ENCODE results near the gene ZBTB46.
"Not testable (repeated sequence)": the region's sequence is repeated elsewhere in the genome, so short reads cannot be mapped to it uniquely, and the experiment has no call there.

The ZBTB46 gene

DNA sequence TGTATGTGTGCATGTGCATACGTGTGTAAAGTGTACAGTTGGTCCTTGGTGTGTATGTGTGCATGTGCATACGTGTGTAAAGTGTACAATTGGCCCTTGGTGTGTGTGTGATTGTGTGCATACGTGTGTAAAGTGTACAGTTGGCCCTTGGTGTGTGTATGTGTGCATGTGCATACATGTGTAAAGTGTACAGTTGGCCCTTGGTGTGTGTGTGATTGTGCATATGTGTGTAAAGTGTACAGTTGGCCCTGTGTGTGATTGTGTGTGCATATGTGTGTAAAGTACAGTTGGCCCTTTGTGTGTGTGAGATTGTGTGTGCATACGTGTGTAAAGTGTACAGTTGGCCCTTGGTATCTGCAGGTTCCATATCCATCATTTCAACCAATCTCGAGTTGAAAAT, 99.7 kb downstream of the ZBTB46 start:
- Histone ChIP-seq H3K4me1 (ENCODE audit: control insufficient read depth in 5 of 5, insufficient read depth in 5 of 5, low read length in 5 of 5) (peaks cover 0 to 10% (median 3%) of the 10 kb centered on the region in 5 donors), H3K4me3 (ENCODE audit: low read depth in 1 of 5, low read length in 5 of 5) (no peak overlapping the region), H3K9me3 (ENCODE audit: control insufficient read depth in 5 of 5, low read length in 5 of 5) (no peaks in the 10 kb centered on the region), H3K9ac (ENCODE audit: low read length in 5 of 5) (no peak overlapping the region), H3K27ac (ENCODE audit: low read depth, low read length) (no peak overlapping the region), H3K36me3 (ENCODE audit: control insufficient read depth in 5 of 5, insufficient read depth in 5 of 5, low read length in 5 of 5) (peaks cover 0 to 56% (median 33%) of the 10 kb centered on the region in 5 donors), H3K27me3 (ENCODE audit: control insufficient read depth in 5 of 5, insufficient read depth in 4 of 5, low read length in 5 of 5) (no peaks in the 10 kb centered on the region)

GRCh38 chr20:63730189-63730733, 100.8 kb downstream of the ZBTB46 start:
- H3K9ac ChIP-seq (ENCODE audit: low read length in 5 of 5); H3K27ac ChIP-seq (ENCODE audit: low read depth, low read length): not testable (repeated sequence)
- peaks cover 0 to 44% (median 25%) of the 10 kb centered on the region in 5 donors for H3K36me3 ChIP-seq (ENCODE audit: control insufficient read depth in 5 of 5, insufficient read depth in 5 of 5, low read length in 5 of 5)

GRCh38 chr20:63722967-63723622, 108.0 kb downstream of the ZBTB46 start:
- not testable (repeated sequence) for H3K9ac ChIP-seq (ENCODE audit: low read length in 5 of 5); H3K4me3 ChIP-seq (ENCODE audit: low read depth in 1 of 5, low read length in 5 of 5); H3K4me1 ChIP-seq (ENCODE audit: control insufficient read depth in 5 of 5, insufficient read depth in 5 of 5, low read length in 5 of 5); H3K27me3 ChIP-seq (ENCODE audit: control insufficient read depth in 5 of 5, insufficient read depth in 4 of 5, low read length in 5 of 5); H3K27ac ChIP-seq (ENCODE audit: low read depth, low read length)
- peaks cover 0 to 12% (median 9%) of the 10 kb centered on the region in 5 donors for H3K9me3 ChIP-seq (ENCODE audit: control insufficient read depth in 5 of 5, low read length in 5 of 5)
- H3K36me3 ChIP-seq (ENCODE audit: control insufficient read depth in 5 of 5, insufficient read depth in 5 of 5, low read length in 5 of 5): peaks cover 6 to 25% (median 16%) of the 10 kb centered on the region in 5 donors

More at GRCh38 chr20:63730189-63730733, 100.8 kb downstream of the ZBTB46 start:
- H3K4me1 ChIP-seq (ENCODE audit: control insufficient read depth in 5 of 5, insufficient read depth in 5 of 5, low read length in 5 of 5); H3K27me3 ChIP-seq (ENCODE audit: control insufficient read depth in 5 of 5, insufficient read depth in 4 of 5, low read length in 5 of 5); H3K4me3 ChIP-seq (ENCODE audit: low read depth in 1 of 5, low read length in 5 of 5); H3K9me3 ChIP-seq (ENCODE audit: control insufficient read depth in 5 of 5, low read length in 5 of 5): not testable (repeated sequence)

- peaks cover 6 to 39% (median 26%) of the 10 kb centered on the region in 5 donors for H3K36me3 ChIP-seq (ENCODE audit: control insufficient read depth in 5 of 5, insufficient read depth in 5 of 5, low read length in 5 of 5)
- H3K27ac ChIP-seq (ENCODE audit: low read depth, low read length): no peak overlapping the region
- no peak overlapping the region for H3K9ac ChIP-seq (ENCODE audit: low read length in 5 of 5)
- no peak overlapping the region for H3K4me3 ChIP-seq (ENCODE audit: low read depth in 1 of 5, low read length in 5 of 5)
- no peaks in the 10 kb centered on the region for H3K27me3 ChIP-seq (ENCODE audit: control insufficient read depth in 5 of 5, insufficient read depth in 4 of 5, low read length in 5 of 5)
- no peaks in the 10 kb centered on the region for H3K4me1 ChIP-seq (ENCODE audit: control insufficient read depth in 5 of 5, insufficient read depth in 5 of 5, low read length in 5 of 5)
- peaks cover 0 to 15% (median 9%) of the 10 kb centered on the region in 5 donors for H3K9me3 ChIP-seq (ENCODE audit: control insufficient read depth in 5 of 5, low read length in 5 of 5)
Observed at GRCh38 chr20:63718996-63719395, 112.1 kb downstream of the ZBTB46 start.

DNA sequence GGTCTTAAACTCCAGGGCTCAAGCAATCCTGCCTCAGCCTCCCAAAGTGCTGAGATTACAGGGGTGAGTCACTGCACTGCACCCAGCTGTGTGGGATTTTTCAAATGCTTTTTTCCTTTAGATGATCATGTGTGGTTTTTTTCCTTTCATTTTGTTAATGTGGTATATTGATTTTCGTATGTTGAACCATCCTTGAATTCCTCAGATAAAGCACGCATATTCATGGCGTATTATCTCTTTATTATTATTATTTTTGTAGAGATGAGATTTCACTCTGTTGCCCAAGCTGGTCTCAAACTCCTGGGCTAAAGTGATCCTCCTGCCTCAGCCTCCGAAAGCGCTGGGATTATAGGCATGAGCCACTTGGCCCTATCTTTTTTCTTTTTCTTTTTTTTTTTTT, 116.2 kb downstream of the ZBTB46 start:
- H3K4me3 ChIP-seq (ENCODE audit: low read depth in 1 of 5, low read length in 5 of 5): no peak overlapping the region
- H3K27me3 ChIP-seq (ENCODE audit: control insufficient read depth in 5 of 5, insufficient read depth in 4 of 5, low read length in 5 of 5): no peaks in the 10 kb centered on the region
- H3K9ac ChIP-seq (ENCODE audit: low read length in 5 of 5): no peak overlapping the region
- H3K4me1 ChIP-seq (ENCODE audit: control insufficient read depth in 5 of 5, insufficient read depth in 5 of 5, low read length in 5 of 5): peaks cover 0 to 4% (median 0%) of the 10 kb centered on the region in 5 donors
- H3K36me3 ChIP-seq (ENCODE audit: control insufficient read depth in 5 of 5, insufficient read depth in 5 of 5, low read length in 5 of 5): peaks cover 12 to 48% (median 23%) of the 10 kb centered on the region in 5 donors
- H3K27ac ChIP-seq (ENCODE audit: low read depth, low read length): no peak overlapping the region
- peaks cover 0 to 15% (median 9%) of the 10 kb centered on the region in 5 donors for H3K9me3 ChIP-seq (ENCODE audit: control insufficient read depth in 5 of 5, low read length in 5 of 5)

DNA sequence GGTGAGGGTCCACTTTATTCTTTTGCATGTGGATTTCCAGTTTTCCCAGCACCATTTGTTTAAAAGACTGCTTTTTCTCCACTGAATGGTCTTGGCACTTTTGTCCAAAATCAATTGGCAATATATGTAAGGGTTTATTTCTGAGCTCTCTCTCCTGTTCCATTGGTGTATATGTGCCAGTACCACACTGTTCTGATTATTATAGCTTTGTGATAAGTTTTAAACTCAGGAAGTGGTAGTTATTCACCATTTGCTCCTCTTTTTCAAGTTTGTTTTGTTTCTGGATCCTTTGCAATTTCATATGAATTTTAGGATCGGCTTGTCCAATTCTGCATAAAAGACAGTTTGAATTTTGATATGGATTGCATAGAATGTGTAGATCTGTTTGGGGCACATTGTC, 118.9 kb downstream of the ZBTB46 start:
- no peak overlapping the region for H3K27ac ChIP-seq (ENCODE audit: low read depth, low read length)
- H3K9ac ChIP-seq (ENCODE audit: low read length in 5 of 5): no peak overlapping the region
- peaks cover 0 to 11% (median 3%) of the 10 kb centered on the region in 5 donors for H3K9me3 ChIP-seq (ENCODE audit: control insufficient read depth in 5 of 5, low read length in 5 of 5)
- peaks cover 6 to 17% (median 16%) of the 10 kb centered on the region in 5 donors for H3K4me1 ChIP-seq (ENCODE audit: control insufficient read depth in 5 of 5, insufficient read depth in 5 of 5, low read length in 5 of 5)
- H3K36me3 ChIP-seq (ENCODE audit: control insufficient read depth in 5 of 5, insufficient read depth in 5 of 5, low read length in 5 of 5): peaks cover 7 to 38% (median 15%) of the 10 kb centered on the region in 5 donors
- no peaks in the 10 kb centered on the region for H3K27me3 ChIP-seq (ENCODE audit: control insufficient read depth in 5 of 5, insufficient read depth in 4 of 5, low read length in 5 of 5)
- no peak overlapping the region for H3K4me3 ChIP-seq (ENCODE audit: low read depth in 1 of 5, low read length in 5 of 5)

DNA sequence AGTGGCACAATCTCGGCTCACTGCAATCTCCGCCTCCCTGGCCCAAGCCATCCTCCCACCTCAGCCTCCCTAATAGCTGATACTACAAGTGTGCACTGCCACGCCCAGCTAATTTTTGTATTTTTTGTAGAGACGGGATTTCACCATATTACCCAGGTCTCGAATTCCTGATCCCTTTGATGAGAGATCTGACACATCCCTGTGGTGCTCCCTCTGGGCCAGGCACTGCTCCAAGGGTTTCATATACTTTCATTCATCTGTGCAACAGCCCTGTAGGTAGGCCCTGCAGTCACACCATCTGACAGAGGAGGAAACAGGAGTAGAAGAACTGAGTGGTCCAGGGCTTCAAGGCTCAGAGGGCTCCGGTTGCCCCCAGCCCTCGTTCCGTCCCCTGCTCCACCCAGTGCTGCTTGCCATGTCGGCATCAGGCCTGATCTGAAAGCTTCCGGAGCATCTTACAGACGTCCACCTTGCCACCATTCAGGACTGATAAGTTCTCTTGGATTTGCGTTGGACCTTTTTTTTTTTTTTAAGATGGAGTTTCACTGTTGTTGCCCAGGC, 119.9 kb downstream of the ZBTB46 start:
- Histone ChIP-seq H3K9me3 (ENCODE audit: control insufficient read depth in 5 of 5, low read length in 5 of 5) (peaks cover 0 to 11% (median 3%) of the 10 kb centered on the region in 5 donors), H3K27me3 (ENCODE audit: control insufficient read depth in 5 of 5, insufficient read depth in 4 of 5, low read length in 5 of 5) (peaks cover 0 to 2% (median 0%) of the 10 kb centered on the region in 5 donors), H3K4me3 (ENCODE audit: low read depth in 1 of 5, low read length in 5 of 5) (no peak overlapping the region), H3K9ac (ENCODE audit: low read length in 5 of 5) (no peak overlapping the region), H3K27ac (ENCODE audit: low read depth, low read length) (no peak overlapping the region), H3K4me1 (ENCODE audit: control insufficient read depth in 5 of 5, insufficient read depth in 5 of 5, low read length in 5 of 5) (peaks cover 12 to 28% (median 26%) of the 10 kb centered on the region in 5 donors), H3K36me3 (ENCODE audit: control insufficient read depth in 5 of 5, insufficient read depth in 5 of 5, low read length in 5 of 5) (peaks cover 7 to 42% (median 18%) of the 10 kb centered on the region in 5 donors)

DNA sequence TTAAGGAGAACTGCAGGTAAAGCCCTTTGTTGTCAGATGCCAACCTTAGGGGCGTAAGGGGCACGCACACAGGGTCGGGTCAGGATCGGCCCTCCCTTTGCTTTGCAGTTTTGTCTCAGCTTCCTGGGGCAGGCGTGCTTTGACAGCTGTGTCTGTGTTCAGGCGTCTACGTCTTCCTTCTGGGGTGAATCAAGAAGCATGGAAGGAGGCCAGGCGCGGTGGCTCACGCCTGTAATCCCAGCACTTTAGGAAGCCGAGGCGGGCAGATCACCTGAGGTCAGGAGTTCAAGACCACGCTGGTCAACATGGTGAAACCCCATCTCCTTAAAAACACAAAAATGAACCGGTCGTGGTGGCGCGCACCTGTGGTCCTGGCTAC, 121.9 kb downstream of the ZBTB46 start:
- H3K27ac ChIP-seq (ENCODE audit: low read depth, low read length): no peak overlapping the region
- peaks cover 7 to 53% (median 39%) of the 10 kb centered on the region in 5 donors for H3K36me3 ChIP-seq (ENCODE audit: control insufficient read depth in 5 of 5, insufficient read depth in 5 of 5, low read length in 5 of 5)
- peak overlapping the region in 4 of 5 donors; percentile 55 to 87 (median 74) for H3K4me3 ChIP-seq (ENCODE audit: low read depth in 1 of 5, low read length in 5 of 5)
- peaks cover 12 to 30% (median 26%) of the 10 kb centered on the region in 5 donors for H3K4me1 ChIP-seq (ENCODE audit: control insufficient read depth in 5 of 5, insufficient read depth in 5 of 5, low read length in 5 of 5)
- peaks cover 0 to 2% (median 0%) of the 10 kb centered on the region in 5 donors for H3K9me3 ChIP-seq (ENCODE audit: control insufficient read depth in 5 of 5, low read length in 5 of 5)
- H3K9ac ChIP-seq (ENCODE audit: low read length in 5 of 5): peak overlapping the region in 3 of 5 donors; percentile 81 to 91 (median 89)
- H3K27me3 ChIP-seq (ENCODE audit: control insufficient read depth in 5 of 5, insufficient read depth in 4 of 5, low read length in 5 of 5): peaks cover 0 to 2% (median 0%) of the 10 kb centered on the region in 5 donors

- Histone ChIP-seq H3K9me3 (ENCODE audit: control insufficient read depth in 5 of 5, low read length in 5 of 5) (peaks cover 0 to 2% (median 0%) of the 10 kb centered on the region in 5 donors), H3K27ac (ENCODE audit: low read depth, low read length) (peak overlapping the region; percentile 16), H3K4me1 (ENCODE audit: control insufficient read depth in 5 of 5, insufficient read depth in 5 of 5, low read length in 5 of 5) (peaks cover 12 to 30% (median 26%) of the 10 kb centered on the region in 5 donors), H3K27me3 (ENCODE audit: control insufficient read depth in 5 of 5, insufficient read depth in 4 of 5, low read length in 5 of 5) (peaks cover 0 to 2% (median 0%) of the 10 kb centered on the region in 5 donors), H3K9ac (ENCODE audit: low read length in 5 of 5) (peak overlapping the region; percentile 16 to 91 (median 86)), H3K36me3 (ENCODE audit: control insufficient read depth in 5 of 5, insufficient read depth in 5 of 5, low read length in 5 of 5) (peaks cover 7 to 59% (median 45%) of the 10 kb centered on the region in 5 donors), H3K4me3 (ENCODE audit: low read depth in 1 of 5, low read length in 5 of 5) (peak overlapping the region; percentile 55 to 87 (median 76))
Observed at GRCh38 chr20:63708301-63709148, 122.5 kb downstream of the ZBTB46 start.

Measured in subcutaneous abdominal adipose tissue (tissue), 5 donors.